WERI-Rb-1 (cell line): ENCODE data around the gene CHADL.

Experiments
- DNase-seq: peaks from one replicate; pipeline ENCODE4 v3.0.0-alpha.2; 2020
- H3K27ac ChIP-seq: fragments of 250-450 bp; sonication (Bioruptor Pico); 2 replicates; pipeline ENCODE4 v1.5.1; 2020; ENCODE audit warnings: mild to moderate bottlenecking, moderate library complexity
- H3K27me3 ChIP-seq: fragments of 250-450 bp; sonication (Bioruptor Pico); 2 replicates; pipeline ENCODE4 v1.5.1; 2021; ENCODE audit warnings: mild to moderate bottlenecking, low read depth, moderate library complexity; ENCODE audit not compliant: insufficient read depth, severe bottlenecking
- H3K36me3 ChIP-seq: fragments of 250-450 bp; sonication (Bioruptor Pico); 2 replicates; pipeline ENCODE4 v1.5.1; 2020; ENCODE audit warnings: mild to moderate bottlenecking, moderate library complexity
- H3K4me3 ChIP-seq: 2 replicates; pipeline ENCODE4 v1.5.1; 2011; ENCODE audit warnings: low read depth, mild to moderate bottlenecking, control low read depth, low read length
- H3K9me3 ChIP-seq: fragments of 250-450 bp; sonication (Bioruptor Pico); 2 replicates; pipeline ENCODE4 v1.5.1; 2021; ENCODE audit warnings: mild to moderate bottlenecking, moderate library complexity; ENCODE audit not compliant: severe bottlenecking
- CTCF ChIP-seq: IDR thresholded peaks from 2 replicates; pipeline ENCODE4 v1.5.1; 2011; ENCODE audit warnings: low read depth, mild to moderate bottlenecking, control low read depth, inconsistent platforms, low read length

CHADL gene

GRCh38 chr22:41245917-41246499, 5.3 kb upstream of the CHADL start:
- Histone ChIP-seq H3K27me3 (no peaks in the 10 kb centered on the region), H3K9me3 (no peaks in the 10 kb centered on the region), H3K4me3 (no peak overlapping the region), H3K27ac (no peak overlapping the region), H3K36me3 (peaks cover 49% of the 10 kb centered on the region)
- peak; percentile 51; the same call in 1 of the 2 replicates for TF ChIP-seq CTCF
- DNase-seq, result peak; percentile 26

GRCh38 chr22:41243361-41243760, 2.6 kb upstream of the CHADL start:
- H3K4me3 ChIP-seq, result no peak overlapping the region
- TF ChIP-seq CTCF, result no peak
- H3K27ac ChIP-seq, result no peak overlapping the region
- DNase-seq, result no peak
- peaks cover 23% of the 10 kb centered on the region for H3K36me3 ChIP-seq
- no peaks in the 10 kb centered on the region for H3K27me3 ChIP-seq
- no peaks in the 10 kb centered on the region for H3K9me3 ChIP-seq

- no peak for TF ChIP-seq CTCF
- H3K9me3 ChIP-seq, result no peaks in the 10 kb centered on the region
- H3K4me3 ChIP-seq, result no peak overlapping the region
- no peak for DNase-seq
- no peaks in the 10 kb centered on the region for H3K27me3 ChIP-seq
- no peak overlapping the region for H3K27ac ChIP-seq
- peaks cover 17% of the 10 kb centered on the region for H3K36me3 ChIP-seq
Measured at GRCh38 chr22:41242396-41243117, 1.8 kb upstream of the CHADL start.

- no peak overlapping the region for H3K27ac ChIP-seq
- DNase-seq, result no peak
- no peaks in the 10 kb centered on the region for H3K9me3 ChIP-seq
- H3K27me3 ChIP-seq, result no peaks in the 10 kb centered on the region
- H3K4me3 ChIP-seq, result no peak overlapping the region
- TF ChIP-seq CTCF, result no peak
- H3K36me3 ChIP-seq, result peaks cover 7% of the 10 kb centered on the region
Measured at GRCh38 chr22:41241133-41241676, 474 bp upstream of the CHADL start.

GRCh38 chr22:41239443-41240128, 1.1 kb downstream of the CHADL start:
- Histone ChIP-seq H3K27ac (no peak overlapping the region), H3K27me3 (no peaks in the 10 kb centered on the region)
- no peak for TF ChIP-seq CTCF

More at GRCh38 chr22:41239443-41240128, 1.1 kb downstream of the CHADL start:
- no peak for DNase-seq
- no peaks in the 10 kb centered on the region for H3K36me3 ChIP-seq
- no peak overlapping the region for H3K4me3 ChIP-seq
- no peaks in the 10 kb centered on the region for H3K9me3 ChIP-seq
